Loucy (cell line): ENCODE measurements around the gene GRB10.

Experiments used
- H2AFZ ChIP-seq: fragments of 200-600 bp; sonication (generic); 2 replicates; pipeline ENCODE4 v1.6.0; 2016; ENCODE audit warnings: antibody characterized with exemption, mild to moderate bottlenecking, low read length, moderate library complexity
- H3F3A ChIP-seq: fragments of 200-600 bp; 2 replicates; pipeline ENCODE4 v1.6.0; 2016; ENCODE audit warnings: antibody characterized with exemption, low read depth, mild to moderate bottlenecking
- H3K27me3 ChIP-seq: fragments of 200-600 bp; sonication (generic); 2 replicates; pipeline ENCODE4 v1.6.1; 2014; ENCODE audit warnings: low read length, mild to moderate bottlenecking; ENCODE audit not compliant: insufficient read depth, poor library complexity, severe bottlenecking
- H3K36me3 ChIP-seq: fragments of 200-600 bp; sonication (generic); 2 replicates; pipeline ENCODE4 v1.6.1; 2016; ENCODE audit warnings: low read length; ENCODE audit not compliant: insufficient read depth
- H3K4me1 ChIP-seq: fragments of 200-600 bp; sonication (generic); 2 replicates; pipeline ENCODE4 v1.5.1; 2014; ENCODE audit warnings: low read length, mild to moderate bottlenecking; ENCODE audit not compliant: insufficient read depth, poor library complexity, severe bottlenecking
- H3K4me2 ChIP-seq: fragments of 200-600 bp; sonication (generic); 2 replicates; pipeline ENCODE4 v1.6.0; 2014; ENCODE audit warnings: antibody characterized with exemption, low read length, low read depth, mild to moderate bottlenecking; ENCODE audit not compliant: poor library complexity, severe bottlenecking
- H3K4me3 ChIP-seq: fragments of 200-600 bp; sonication (generic); 2 replicates; pipeline ENCODE4 v1.5.1; 2014; ENCODE audit warnings: low read length, mild to moderate bottlenecking, mixed read lengths; ENCODE audit not compliant: poor library complexity, severe bottlenecking
- H3K79me2 ChIP-seq: fragments of 200-600 bp; sonication (generic); 2 replicates; pipeline ENCODE4 v1.6.1; 2014; ENCODE audit warnings: low read length; ENCODE audit not compliant: insufficient read depth
- H3K9ac ChIP-seq: fragments of 200-600 bp; sonication (generic); 2 replicates; pipeline ENCODE4 v1.6.0; 2014; ENCODE audit warnings: mild to moderate bottlenecking, low read depth, low read length, moderate library complexity; ENCODE audit not compliant: poor library complexity, severe bottlenecking
- H3K9me2 ChIP-seq: fragments of 200-600 bp; sonication (generic); replicated peaks from 2 replicates; pipeline ENCODE4 v1.6.1; 2016; ENCODE audit warnings: low read depth, low read length, mixed read lengths
- H3K9me3 ChIP-seq: fragments of 200-600 bp; sonication (generic); 2 replicates; pipeline ENCODE4 v1.6.1; 2014; ENCODE audit warnings: mild to moderate bottlenecking, antibody characterized with exemption, low read length, low read depth; ENCODE audit not compliant: insufficient read depth
- H4K20me1 ChIP-seq: fragments of 200-600 bp; sonication (generic); 2 replicates; pipeline ENCODE4 v1.6.0; 2014; ENCODE audit warnings: antibody characterized with exemption, low read length, mild to moderate bottlenecking; ENCODE audit not compliant: insufficient read depth, poor library complexity, severe bottlenecking
- CTCF ChIP-seq: fragments of 200-600 bp; sonication (generic); conservative IDR thresholded peaks from 2 replicates; pipeline ENCODE4 v1.5.1; 2014; ENCODE audit warnings: mild to moderate bottlenecking, antibody characterized with exemption, low read length
- EZH2phosphoT487 ChIP-seq: fragments of 200-600 bp; IDR thresholded peaks from 2 replicates; pipeline ENCODE4 v1.6.1; 2018; ENCODE audit warnings: antibody characterized with exemption, mild to moderate bottlenecking, moderate library complexity, borderline replicate concordance

GRB10 gene

GRCh38 chr7:50710441-50711154 lies 72.1 kb downstream of the GRB10 start:
- H3K36me3 ChIP-seq = no peaks in the 10 kb centered on the region
- no peak overlapping the region for H3K4me2 ChIP-seq
- H3K9ac ChIP-seq = no peak overlapping the region
- H3K79me2 ChIP-seq = no peaks in the 10 kb centered on the region
- TF ChIP-seq EZH2phosphoT487 = no peak
- no peak for TF ChIP-seq CTCF
- H3K4me3 ChIP-seq = no peak overlapping the region
- H3F3A ChIP-seq = no peaks in the 10 kb centered on the region
- no peaks in the 10 kb centered on the region for H4K20me1 ChIP-seq
- no peaks in the 10 kb centered on the region for H3K9me2 ChIP-seq
- no peaks in the 10 kb centered on the region for H3K27me3 ChIP-seq
- H3K9me3 ChIP-seq = no peaks in the 10 kb centered on the region
- no peak overlapping the region for H2AFZ ChIP-seq
- H3K4me1 ChIP-seq = no peaks in the 10 kb centered on the region

DNA sequence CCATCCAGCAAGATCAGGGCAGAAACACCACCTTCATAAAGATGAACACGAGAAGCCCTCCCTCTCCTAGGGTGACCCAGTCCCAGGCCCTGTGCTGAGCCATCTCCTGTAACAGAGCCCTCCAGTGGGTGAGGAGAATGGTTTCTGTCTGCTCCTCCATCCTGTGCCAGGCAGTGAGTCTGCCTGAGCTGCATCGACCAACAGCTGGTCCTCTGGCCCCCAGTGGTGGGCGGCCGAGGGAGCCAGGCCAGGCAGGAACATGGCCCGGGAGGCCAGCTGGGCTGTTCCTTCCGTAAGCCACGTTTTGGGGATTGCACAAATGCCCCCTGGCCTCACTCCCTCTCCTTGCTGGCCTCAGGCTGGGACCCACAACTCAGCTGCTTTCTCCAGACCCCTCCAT lies 73.5 kb downstream of the GRB10 start:
- Histone ChIP-seq H3K79me2 (no peaks in the 10 kb centered on the region), H3F3A (no peaks in the 10 kb centered on the region), H2AFZ (no peak overlapping the region), H3K4me3 (no peak overlapping the region), H3K4me2 (no peak overlapping the region), H3K4me1 (no peaks in the 10 kb centered on the region), H3K9me2 (no peaks in the 10 kb centered on the region), H3K9me3 (no peaks in the 10 kb centered on the region), H4K20me1 (no peaks in the 10 kb centered on the region), H3K9ac (no peak overlapping the region), H3K27me3 (peaks cover 1% of the 10 kb centered on the region), H3K36me3 (no peaks in the 10 kb centered on the region)
- TF ChIP-seq CTCF (no peak), EZH2phosphoT487 (no peak)

GRCh38 chr7:50707236-50708006 lies 75.3 kb downstream of the GRB10 start:
- TF ChIP-seq EZH2phosphoT487 (no peak), CTCF (no peak)
- H3K4me3 ChIP-seq = no peak overlapping the region
- H3K36me3 ChIP-seq = no peaks in the 10 kb centered on the region
- no peaks in the 10 kb centered on the region for H3K79me2 ChIP-seq
- H3K9ac ChIP-seq = no peak overlapping the region
- no peaks in the 10 kb centered on the region for H3K9me2 ChIP-seq
- H3K4me2 ChIP-seq = no peak overlapping the region
- no peaks in the 10 kb centered on the region for H3K9me3 ChIP-seq
- no peaks in the 10 kb centered on the region for H4K20me1 ChIP-seq
- no peaks in the 10 kb centered on the region for H3K4me1 ChIP-seq
- H3K27me3 ChIP-seq = peaks cover 8% of the 10 kb centered on the region
- no peak overlapping the region for H2AFZ ChIP-seq
- H3F3A ChIP-seq = no peaks in the 10 kb centered on the region
